H9 (cell line): Measurements from ENCODE around the gene UCP2. TPM values are rescaled to one million over a fixed set of nuclear protein-coding genes. Genes with fewer than 3 reads are reported as not detected.

Experiments used
- DNase-seq: peaks from one replicate; pipeline ENCODE4 v3.0.0-alpha.2; 2017
- H2AFZ ChIP-seq: one replicate; pipeline ENCODE4 v1.6.1; 2013; ENCODE audit warnings: mild to moderate bottlenecking, low read length, control low read depth, moderate library complexity
- H2AK5ac ChIP-seq: 2 replicates; pipeline ENCODE4 v1.6.1; 2013; ENCODE audit warnings: low read length, control low read depth, mixed read lengths; ENCODE audit not compliant: insufficient read length
- H2BK120ac ChIP-seq: one replicate; pipeline ENCODE4 v1.6.1; 2013; ENCODE audit warnings: low read depth, mild to moderate bottlenecking, low read length, control low read depth, inconsistent platforms; ENCODE audit not compliant: poor library complexity, severe bottlenecking
- H2BK12ac ChIP-seq: 2 replicates; pipeline ENCODE4 v1.6.1; 2013; ENCODE audit warnings: low read length, control low read depth, mixed read lengths, low read depth; ENCODE audit not compliant: insufficient read length
- H2BK15ac ChIP-seq: 2 replicates; pipeline ENCODE4 v1.6.1; 2013; ENCODE audit warnings: low read depth, low read length, control low read depth
- H2BK20ac ChIP-seq: one replicate; pipeline ENCODE4 v1.6.1; 2013; ENCODE audit warnings: low read depth, mild to moderate bottlenecking, low read length, control low read depth, inconsistent platforms; ENCODE audit not compliant: poor library complexity, severe bottlenecking
- H2BK5ac ChIP-seq: 2 replicates; pipeline ENCODE4 v1.6.1; 2013; ENCODE audit warnings: low read length, control low read depth, mixed read lengths; ENCODE audit not compliant: insufficient read length
- H3K14ac ChIP-seq: 2 replicates; pipeline ENCODE4 v1.6.1; 2013; ENCODE audit warnings: low read length, control low read depth; ENCODE audit not compliant: insufficient read depth
- H3K18ac ChIP-seq: 2 replicates; pipeline ENCODE4 v1.6.1; 2013; ENCODE audit warnings: low read depth, mild to moderate bottlenecking, mixed read lengths, low read length, control low read depth; ENCODE audit not compliant: insufficient read length
- H3K23ac ChIP-seq: 2 replicates; pipeline ENCODE4 v1.6.1; 2013; ENCODE audit warnings: low read length, control low read depth, mixed read lengths, low read depth; ENCODE audit not compliant: insufficient read length
- H3K23me2 ChIP-seq: 2 replicates; pipeline ENCODE4 v1.6.1; 2013; ENCODE audit warnings: low read depth, mild to moderate bottlenecking, mixed read lengths, low read length, control low read depth; ENCODE audit not compliant: insufficient read length, poor library complexity, severe bottlenecking
- H3K27ac ChIP-seq: 2 replicates; pipeline ENCODE4 v1.5.1; 2013; ENCODE audit warnings: low read length, control low read depth, mixed read lengths, low read depth; ENCODE audit not compliant: insufficient read length
- H3K27me3 ChIP-seq: 2 replicates; pipeline ENCODE4 v1.6.1; 2013; ENCODE audit warnings: low read length, control low read depth, inconsistent platforms; ENCODE audit not compliant: insufficient read depth
- H3K4ac ChIP-seq: 2 replicates; pipeline ENCODE4 v1.6.1; 2013; ENCODE audit warnings: low read depth, mild to moderate bottlenecking, control low read depth, inconsistent platforms, low read length, moderate library complexity
- H3K4me1 ChIP-seq: 2 replicates; pipeline ENCODE4 v1.6.1; 2013; ENCODE audit warnings: low read length, control low read depth, inconsistent platforms; ENCODE audit not compliant: insufficient read depth
- H3K4me2 ChIP-seq: 2 replicates; pipeline ENCODE4 v1.6.1; 2013; ENCODE audit warnings: low read length, control low read depth, mixed read lengths; ENCODE audit not compliant: insufficient read length, insufficient read depth
- H3K56ac ChIP-seq: 2 replicates; pipeline ENCODE4 v1.6.1; 2013; ENCODE audit warnings: low read depth, mild to moderate bottlenecking, mixed read lengths, low read length, control low read depth; ENCODE audit not compliant: insufficient read length
- H3K79me1 ChIP-seq: 2 replicates; pipeline ENCODE4 v1.6.1; 2013; ENCODE audit warnings: low read depth, mild to moderate bottlenecking, moderate library complexity, low read length, control low read depth, inconsistent platforms; ENCODE audit not compliant: insufficient read depth, poor library complexity, severe bottlenecking
- H3K79me2 ChIP-seq: 2 replicates; pipeline ENCODE4 v1.6.1; 2013; ENCODE audit warnings: low read length, control low read depth, inconsistent platforms; ENCODE audit not compliant: insufficient read depth
- H3K9ac ChIP-seq: 2 replicates; pipeline ENCODE4 v1.6.1; 2013; ENCODE audit warnings: low read length, control low read depth, mixed read lengths; ENCODE audit not compliant: insufficient read length; ENCODE audit errors: extremely low read depth
- H3K9me3 ChIP-seq: one replicate; pipeline ENCODE4 v1.6.1; 2013; ENCODE audit warnings: low read depth, low read length, inconsistent platforms; ENCODE audit not compliant: control insufficient read depth
- H3T11ph ChIP-seq: one replicate; pipeline ENCODE4 v1.6.1; 2013; ENCODE audit warnings: mild to moderate bottlenecking, low read length, control low read depth, inconsistent platforms
- H4K20me1 ChIP-seq: one replicate; pipeline ENCODE4 v1.6.1; 2013; ENCODE audit not compliant: control insufficient read depth, insufficient read length, insufficient read depth
- H4K5ac ChIP-seq: 2 replicates; pipeline ENCODE4 v1.6.1; 2013; ENCODE audit warnings: low read depth, mild to moderate bottlenecking, mixed read lengths, low read length, control low read depth; ENCODE audit not compliant: insufficient read length
- H4K8ac ChIP-seq: replicated peaks from 2 replicates; pipeline ENCODE4 v1.6.1; 2013; ENCODE audit warnings: low read length, control low read depth, mixed read lengths, low read depth; ENCODE audit not compliant: insufficient read length
- H4K91ac ChIP-seq: 2 replicates; pipeline ENCODE4 v1.6.1; 2013; ENCODE audit warnings: low read depth, mild to moderate bottlenecking, moderate library complexity, mixed read lengths, low read length, control low read depth; ENCODE audit not compliant: insufficient read length
- H3K27ac Mint-ChIP-seq, 3 experiments: 2 replicates in 2 of 3; 3 replicates in 1 of 3; pipeline ENCODE4 v1.8.0; 2020 to 2021; ENCODE audit warnings: mixed read lengths in 3 of 3, mild to moderate bottlenecking in 1 of 3, moderate library complexity in 1 of 3
- H3K27me3 Mint-ChIP-seq: 2 replicates; pipeline ENCODE4 v1.8.0; 2021; ENCODE audit warnings: low read depth, mild to moderate bottlenecking, moderate library complexity, mixed read lengths
- H3K36me3 Mint-ChIP-seq, 3 experiments: 2 replicates in 2 of 3; 3 replicates in 1 of 3; pipeline ENCODE4 v1.8.0; 2020 to 2021; ENCODE audit warnings: low read depth in 3 of 3, mixed read lengths in 3 of 3; ENCODE audit not compliant: insufficient read depth in 1 of 3
- H3K4me1 Mint-ChIP-seq, 2 experiments: 2 replicates each; pipeline ENCODE4 v1.8.0; 2020; ENCODE audit warnings: mixed read lengths in 2 of 2
- H3K4me3 Mint-ChIP-seq, 2 experiments: 2 replicates in 1 of 2; 3 replicates in 1 of 2; pipeline ENCODE4 v1.8.0; 2020 to 2021; ENCODE audit warnings: mild to moderate bottlenecking in 2 of 2, mixed read lengths in 2 of 2, moderate library complexity in 1 of 2
- H3K9me3 Mint-ChIP-seq, 2 experiments: 2 replicates in 1 of 2; 3 replicates in 1 of 2; pipeline ENCODE4 v1.8.0; 2020; ENCODE audit warnings: mild to moderate bottlenecking in 2 of 2, mixed read lengths in 2 of 2, moderate library complexity in 1 of 2
- WGBS: extraction: QIAGEN DNeasy Blood & Tissue Kit; methylation state at CpG from one replicate; pipeline ENCODE4 v1.1.7; 2013; ENCODE audit warnings: missing lambda C conversion rate, low lambda C conversion rate, mixed read lengths; ENCODE audit not compliant: insufficient read length; ENCODE audit errors: extremely low coverage; 5-methylcytosine and 5-hydroxymethylcytosine counted together
- total RNA-seq: library from RNA; stranded (reverse); gene quantifications from 2 replicates; pipeline ENCODE4 v1.2.1, GENCODE V29; 2021
- TF ChIP-seq, protein P1 (sequence below): fragments of 200-600 bp; sonication (generic); conservative IDR thresholded peaks from 3 replicates; pipeline ENCODE4 v1.8.0; 2021; ENCODE audit warnings: antibody characterized with exemption, mild to moderate bottlenecking

Gene UCP2
- total RNA-seq, 1 experiment from 2014 or later, result 62.1 TPM

DNA sequence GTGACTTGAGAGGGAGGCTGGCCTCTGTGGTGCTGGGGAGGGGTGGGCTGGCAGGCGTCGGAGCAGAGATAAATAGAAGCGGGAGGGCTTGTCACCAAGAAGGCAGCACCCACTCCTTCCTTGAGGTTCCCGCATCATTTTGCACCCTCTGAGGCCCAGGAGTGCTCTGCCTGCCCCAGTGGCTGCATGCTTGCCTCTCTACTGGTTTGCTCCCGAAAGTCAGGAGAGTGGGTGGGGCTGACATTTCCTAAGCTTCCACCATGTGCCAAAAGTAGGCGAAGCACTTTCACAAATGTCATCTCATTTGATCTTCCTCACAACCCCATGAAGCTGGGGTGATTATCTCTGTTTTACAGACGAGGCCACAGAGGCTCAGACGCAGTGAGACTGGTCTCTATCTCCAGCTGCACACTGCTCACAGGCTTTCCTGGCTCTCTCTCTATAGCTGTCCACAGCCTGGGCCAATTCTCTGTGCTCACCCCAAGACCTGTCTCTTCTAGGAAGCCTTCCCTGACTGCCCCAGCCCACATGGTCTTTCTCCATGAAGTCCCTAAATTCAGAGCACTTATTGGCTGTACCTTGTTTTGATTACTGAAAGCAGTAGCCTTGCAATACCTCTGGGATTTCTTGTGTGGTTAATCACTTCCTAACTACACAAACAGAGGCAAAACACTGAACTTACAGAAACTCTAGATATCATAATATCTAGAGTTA lies 28.9 kb upstream of the UCP2 start:
- Histone ChIP-seq H2AFZ (no peak overlapping the region), H3K9ac (no peak overlapping the region), H3K4me1 (no peaks in the 10 kb centered on the region), H3K27me3 (no peaks in the 10 kb centered on the region), H4K20me1 (no peaks in the 10 kb centered on the region), H3K18ac (no peak overlapping the region), H2BK120ac (no peak overlapping the region), H3K4me2 (no peak overlapping the region), H4K5ac (no peak overlapping the region), H3K4ac (no peak overlapping the region), H3K23me2 (no peaks in the 10 kb centered on the region), H2BK12ac (no peak overlapping the region), H3T11ph (no peak overlapping the region), H4K8ac (no peak overlapping the region), H3K14ac (no peak overlapping the region), H2BK15ac (no peak overlapping the region), H3K27ac (no peak overlapping the region), H4K91ac (no peak overlapping the region), H3K79me1 (no peaks in the 10 kb centered on the region), H2AK5ac (no peak overlapping the region), H2BK20ac (no peak overlapping the region), H2BK5ac (no peak overlapping the region), H3K9me3 (no peaks in the 10 kb centered on the region), H3K23ac (no peak overlapping the region), H3K79me2 (no peaks in the 10 kb centered on the region), H3K56ac (no peak overlapping the region)
- H3K4me3 Mint-ChIP-seq, result no peak overlapping the region
- peaks cover 11 to 23% of the 10 kb centered on the region in 2 experiments for H3K4me1 Mint-ChIP-seq
- H3K36me3 Mint-ChIP-seq, result peaks cover 0 to 8% (median 4%) of the 10 kb centered on the region in 3 experiments; a peak in 3 of 7 replicates
- DNase-seq, result no peak
- H3K27me3 Mint-ChIP-seq, result no peaks in the 10 kb centered on the region; the same call in 1 of the 2 replicates
- H3K9me3 Mint-ChIP-seq, result no peaks in the 10 kb centered on the region
- TF ChIP-seq, protein P1, sequence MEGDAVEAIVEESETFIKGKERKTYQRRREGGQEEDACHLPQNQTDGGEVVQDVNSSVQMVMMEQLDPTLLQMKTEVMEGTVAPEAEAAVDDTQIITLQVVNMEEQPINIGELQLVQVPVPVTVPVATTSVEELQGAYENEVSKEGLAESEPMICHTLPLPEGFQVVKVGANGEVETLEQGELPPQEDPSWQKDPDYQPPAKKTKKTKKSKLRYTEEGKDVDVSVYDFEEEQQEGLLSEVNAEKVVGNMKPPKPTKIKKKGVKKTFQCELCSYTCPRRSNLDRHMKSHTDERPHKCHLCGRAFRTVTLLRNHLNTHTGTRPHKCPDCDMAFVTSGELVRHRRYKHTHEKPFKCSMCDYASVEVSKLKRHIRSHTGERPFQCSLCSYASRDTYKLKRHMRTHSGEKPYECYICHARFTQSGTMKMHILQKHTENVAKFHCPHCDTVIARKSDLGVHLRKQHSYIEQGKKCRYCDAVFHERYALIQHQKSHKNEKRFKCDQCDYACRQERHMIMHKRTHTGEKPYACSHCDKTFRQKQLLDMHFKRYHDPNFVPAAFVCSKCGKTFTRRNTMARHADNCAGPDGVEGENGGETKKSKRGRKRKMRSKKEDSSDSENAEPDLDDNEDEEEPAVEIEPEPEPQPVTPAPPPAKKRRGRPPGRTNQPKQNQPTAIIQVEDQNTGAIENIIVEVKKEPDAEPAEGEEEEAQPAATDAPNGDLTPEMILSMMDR, result no peak
- H3K27ac Mint-ChIP-seq, result peak overlapping the region in 1 of 3 experiments; percentile 39; a peak in 1 of 7 replicates
- WGBS, result no CpG with 5 or more reads among the region's 8 CpGs
